Ectodermal cell (in vitro differentiated cells): ENCODE data around the gene CD207.

Experiments
- H3K27ac ChIP-seq: 2 replicates; pipeline ENCODE4 v1.7.0; 2013; ENCODE audit warnings: mild to moderate bottlenecking, low read depth, low read length; ENCODE audit not compliant: insufficient read depth, poor library complexity, severe bottlenecking
- H3K27me3 ChIP-seq: 2 replicates; pipeline ENCODE4 v1.7.0; 2013; ENCODE audit warnings: mild to moderate bottlenecking, low read length; ENCODE audit not compliant: insufficient read depth, control insufficient read depth, poor library complexity, severe bottlenecking
- H3K36me3 ChIP-seq: one replicate; pipeline ENCODE4 v1.7.0; 2013; ENCODE audit warnings: low read length; ENCODE audit not compliant: control insufficient read depth, insufficient read depth
- H3K4me1 ChIP-seq: one replicate; pipeline ENCODE4 v1.7.0; 2013; ENCODE audit warnings: low read length; ENCODE audit not compliant: control insufficient read depth, insufficient read depth
- H3K4me3 ChIP-seq: 2 replicates; pipeline ENCODE4 v1.7.0; 2013; ENCODE audit warnings: low read depth, low read length, control low read depth; ENCODE audit not compliant: insufficient read depth
- H3K9me3 ChIP-seq: 2 replicates; pipeline ENCODE4 v1.7.0; 2013; ENCODE audit warnings: mild to moderate bottlenecking, low read length, moderate library complexity; ENCODE audit not compliant: control insufficient read depth
- WGBS, 2 experiments: methylation state at CpG; one replicate each; pipeline ENCODE4 v1.1.7; 2013; ENCODE audit warnings: missing lambda C conversion rate in 2 of 2; 5-methylcytosine and 5-hydroxymethylcytosine counted together

The CD207 gene

GRCh38 chr2:70796262-70796661, 39.4 kb downstream of the CD207 start:
- H3K4me3 ChIP-seq = no peak overlapping the region
- H3K9me3 ChIP-seq = no peaks in the 10 kb centered on the region
- no peak overlapping the region for H3K27ac ChIP-seq
- peaks cover 19% of the 10 kb centered on the region for H3K4me1 ChIP-seq
- peaks cover 28% of the 10 kb centered on the region for H3K27me3 ChIP-seq
- H3K36me3 ChIP-seq = no peaks in the 10 kb centered on the region
- 73 to 87% methylated on average over 1 of the region's 1 CpG for WGBS, 2 experiments

- no peaks in the 10 kb centered on the region for H3K9me3 ChIP-seq
- no peaks in the 10 kb centered on the region for H3K36me3 ChIP-seq
- no peak overlapping the region for H3K4me3 ChIP-seq
- peaks cover 37% of the 10 kb centered on the region for H3K27me3 ChIP-seq
- 75 to 79% methylated on average over 4 of the region's 4 CpGs for WGBS, 2 experiments
- H3K4me1 ChIP-seq = peaks cover 19% of the 10 kb centered on the region
- H3K27ac ChIP-seq = no peak overlapping the region
Measured at GRCh38 chr2:70795164-70795995, 40.2 kb downstream of the CD207 start.

GRCh38 chr2:70793450-70793849, 42.2 kb downstream of the CD207 start:
- H3K36me3 ChIP-seq = no peaks in the 10 kb centered on the region
- H3K4me3 ChIP-seq = no peak overlapping the region
- peaks cover 56% of the 10 kb centered on the region for H3K27me3 ChIP-seq
- H3K4me1 ChIP-seq = peaks cover 19% of the 10 kb centered on the region
- H3K9me3 ChIP-seq = no peaks in the 10 kb centered on the region
- no peak overlapping the region for H3K27ac ChIP-seq
- WGBS, 2 experiments = 92 to 100% methylated on average over 1 of the region's 2 CpGs

GRCh38 chr2:70790136-70790828, 45.3 kb downstream of the CD207 start, which contains the start of gene FIGLA:
Gene FIGLA (minus strand): TSS chr2:70790643. CDS start chr2:70790638, 5 bp downstream.
- no peaks in the 10 kb centered on the region for H3K9me3 ChIP-seq
- H3K27me3 ChIP-seq = peaks cover 83% of the 10 kb centered on the region
- 1 to 2% methylated on average over 69 of the region's 69 CpGs for WGBS, 2 experiments
- H3K4me1 ChIP-seq = no peaks in the 10 kb centered on the region
- H3K27ac ChIP-seq = no peak within 1 kb of the TSS
- H3K36me3 ChIP-seq = no peaks in the 10 kb centered on the region
- peak within 1 kb of the TSS; percentile 27 for H3K4me3 ChIP-seq

GRCh38 chr2:70789304-70790135, 46.1 kb downstream of the CD207 start:
- Histone ChIP-seq H3K9me3 (no peaks in the 10 kb centered on the region), H3K27ac (no peak overlapping the region), H3K4me3 (peak overlapping the region; percentile 27), H3K4me1 (no peaks in the 10 kb centered on the region), H3K36me3 (no peaks in the 10 kb centered on the region), H3K27me3 (peaks cover 83% of the 10 kb centered on the region)
- WGBS, 2 experiments = 6 to 9% methylated on average over 33 of the region's 33 CpGs

GRCh38 chr2:70785137-70785911, 50.3 kb downstream of the CD207 start:
- H3K4me1 ChIP-seq = no peaks in the 10 kb centered on the region
- WGBS, 2 experiments = 25 to 29% methylated on average over 6 of the region's 7 CpGs
- no peaks in the 10 kb centered on the region for H3K36me3 ChIP-seq
- no peaks in the 10 kb centered on the region for H3K9me3 ChIP-seq
- peaks cover 46% of the 10 kb centered on the region for H3K27me3 ChIP-seq
- no peak overlapping the region for H3K4me3 ChIP-seq
- H3K27ac ChIP-seq = no peak overlapping the region

GRCh38 chr2:70784320-70784719, 51.3 kb downstream of the CD207 start:
- no peaks in the 10 kb centered on the region for H3K36me3 ChIP-seq
- no peak overlapping the region for H3K4me3 ChIP-seq
- H3K27ac ChIP-seq = no peak overlapping the region
- H3K27me3 ChIP-seq = peaks cover 36% of the 10 kb centered on the region
- no peaks in the 10 kb centered on the region for H3K4me1 ChIP-seq
- 97 to 99% methylated on average over 2 of the region's 2 CpGs for WGBS, 2 experiments
- H3K9me3 ChIP-seq = no peaks in the 10 kb centered on the region
